Measurements from ENCODE around the gene FXR2. TPM values are rescaled to one million over a fixed set of nuclear protein-coding genes. Genes with fewer than 3 reads are reported as not detected.

Gene FXR2
- total RNA-seq, 2 donors from 2014 or later = 70.3 to 83.6 TPM

DNA sequence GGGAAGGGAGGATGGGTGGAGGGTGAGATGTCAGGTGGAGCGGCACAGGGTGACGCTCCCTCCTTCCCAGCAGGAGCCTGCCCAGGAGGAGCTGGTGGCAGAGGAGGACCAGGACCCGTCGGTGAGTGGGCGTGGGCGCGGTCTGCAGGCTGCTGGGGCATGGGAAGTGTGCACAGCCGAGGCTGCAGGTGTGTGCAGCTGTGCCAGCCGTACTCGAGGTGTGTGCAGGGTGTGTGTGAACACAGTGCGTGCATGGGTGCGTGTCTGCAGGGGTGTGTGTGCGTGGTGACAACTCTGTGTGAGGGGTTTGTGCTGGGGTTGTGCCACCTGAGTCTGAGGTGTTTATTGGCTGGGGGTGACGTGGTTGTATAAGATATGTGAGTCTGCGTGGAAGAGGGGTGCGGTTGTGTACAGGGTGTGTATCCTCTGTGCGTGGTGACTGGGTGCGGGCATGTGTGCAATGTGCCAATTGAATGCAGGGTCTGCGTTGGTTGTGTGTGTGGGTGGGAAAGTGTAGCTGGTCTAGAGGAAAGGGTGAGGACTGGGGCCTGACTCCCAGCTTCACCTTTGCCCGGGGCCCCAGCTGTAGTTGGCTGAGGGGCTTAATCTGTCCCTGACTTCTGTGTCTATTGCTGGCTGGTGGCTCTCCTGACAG, 65.2 kb downstream of the FXR2 start:
- peaks cover 0 to 22% of the 10 kb centered on the region in 2 donors for H3K4me1 ChIP-seq

DNA sequence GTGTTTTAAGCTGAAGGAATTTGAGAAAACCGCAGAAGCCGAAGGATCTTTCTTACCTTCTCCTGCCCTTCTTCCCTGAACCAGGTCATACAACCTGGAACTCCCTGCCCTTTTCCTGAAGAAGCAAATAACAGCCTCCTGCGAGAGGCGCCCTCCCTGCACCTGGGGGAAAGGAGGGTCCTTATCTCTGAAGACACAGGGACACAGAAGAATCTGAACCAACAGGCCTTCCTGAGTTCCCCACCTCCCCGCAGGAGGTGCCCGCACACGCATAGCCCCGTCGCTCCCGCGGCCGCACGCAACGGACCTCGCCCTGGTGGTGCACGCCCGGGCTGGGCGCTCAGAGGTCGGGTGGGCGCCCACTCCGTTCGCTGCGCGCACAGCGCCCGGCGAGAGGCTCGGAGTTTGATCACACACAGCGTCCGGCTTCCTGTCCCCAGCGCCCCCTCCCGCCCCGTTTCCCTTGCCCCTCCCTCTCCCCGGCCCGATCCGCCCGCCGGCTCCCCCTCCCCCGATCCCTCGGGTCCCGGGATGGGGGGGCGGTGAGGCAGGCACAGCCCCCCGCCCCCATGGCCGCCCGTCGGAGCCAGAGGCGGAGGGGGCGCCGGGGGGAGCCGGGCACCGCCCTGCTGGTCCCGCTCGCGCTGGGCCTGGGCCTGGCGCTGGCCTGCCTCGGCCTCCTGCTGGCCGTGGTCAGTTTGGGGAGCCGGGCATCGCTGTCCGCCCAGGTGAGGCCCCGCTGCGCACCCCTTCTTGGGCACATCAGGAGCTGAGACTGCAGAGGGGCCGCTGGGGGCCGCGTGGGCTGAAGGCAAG, 65.9 kb downstream of the FXR2 start, which contains the start of gene TNFSF12:
Gene TNFSF12, plus strand, starts transcription at position 474 of the 816 bp plus-strand sequence. Its CDS starts 96 bp downstream, at position 570.
- H3K9me3 ChIP-seq = no peaks in the 10 kb centered on the region
- peak within 1 kb of the TSS; percentile 80 to 95 for H3K27ac ChIP-seq
- DNase-seq (ENCODE audit: low spot score) = no peak
- H3K4me1 ChIP-seq = peaks cover 0 to 22% of the 10 kb centered on the region in 2 donors
- TF ChIP-seq, protein P1, sequence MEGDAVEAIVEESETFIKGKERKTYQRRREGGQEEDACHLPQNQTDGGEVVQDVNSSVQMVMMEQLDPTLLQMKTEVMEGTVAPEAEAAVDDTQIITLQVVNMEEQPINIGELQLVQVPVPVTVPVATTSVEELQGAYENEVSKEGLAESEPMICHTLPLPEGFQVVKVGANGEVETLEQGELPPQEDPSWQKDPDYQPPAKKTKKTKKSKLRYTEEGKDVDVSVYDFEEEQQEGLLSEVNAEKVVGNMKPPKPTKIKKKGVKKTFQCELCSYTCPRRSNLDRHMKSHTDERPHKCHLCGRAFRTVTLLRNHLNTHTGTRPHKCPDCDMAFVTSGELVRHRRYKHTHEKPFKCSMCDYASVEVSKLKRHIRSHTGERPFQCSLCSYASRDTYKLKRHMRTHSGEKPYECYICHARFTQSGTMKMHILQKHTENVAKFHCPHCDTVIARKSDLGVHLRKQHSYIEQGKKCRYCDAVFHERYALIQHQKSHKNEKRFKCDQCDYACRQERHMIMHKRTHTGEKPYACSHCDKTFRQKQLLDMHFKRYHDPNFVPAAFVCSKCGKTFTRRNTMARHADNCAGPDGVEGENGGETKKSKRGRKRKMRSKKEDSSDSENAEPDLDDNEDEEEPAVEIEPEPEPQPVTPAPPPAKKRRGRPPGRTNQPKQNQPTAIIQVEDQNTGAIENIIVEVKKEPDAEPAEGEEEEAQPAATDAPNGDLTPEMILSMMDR (IDR thresholded peaks at IDR 0.05) = peak in 1 of 2 donors; percentile 60
- H3K27me3 ChIP-seq = no peaks in the 10 kb centered on the region
- H3K36me3 ChIP-seq = no peaks in the 10 kb centered on the region
- peak within 1 kb of the TSS; percentile 54 to 61 for H3K4me3 ChIP-seq

More for the DNA sequence above, 65.2 kb downstream of the FXR2 start:
- no peak for DNase-seq (ENCODE audit: low spot score)
- H3K4me3 ChIP-seq = peak overlapping the region; percentile 54 to 61
- H3K27me3 ChIP-seq = no peaks in the 10 kb centered on the region
- TF ChIP-seq, protein P1 (IDR thresholded peaks at IDR 0.05) = no peak
- H3K9me3 ChIP-seq = no peaks in the 10 kb centered on the region
- peak overlapping the region; percentile 80 to 95 for H3K27ac ChIP-seq
- no peaks in the 10 kb centered on the region for H3K36me3 ChIP-seq

DNA sequence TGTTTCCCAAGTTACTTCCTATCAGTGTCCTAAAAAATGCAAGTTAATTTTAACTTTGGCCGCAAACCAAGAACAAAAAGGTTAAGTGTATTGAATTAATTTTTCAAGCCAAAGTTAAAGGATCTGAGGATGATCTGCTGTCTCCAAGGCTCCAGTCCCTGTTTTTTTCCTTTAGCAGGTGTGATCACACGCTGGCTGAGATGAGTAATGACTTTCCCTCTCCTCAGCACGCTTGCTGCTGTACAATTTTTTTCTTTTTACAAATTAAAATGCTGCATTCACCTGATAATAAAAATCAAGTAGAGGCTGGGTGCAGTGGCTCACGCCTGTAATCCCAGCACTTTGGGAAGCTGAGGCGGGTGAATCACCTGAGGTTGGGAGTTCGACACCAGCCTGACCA, 69.8 kb downstream of the FXR2 start:
- H3K27ac ChIP-seq = no peak overlapping the region

More for the DNA sequence above, 69.8 kb downstream of the FXR2 start:
- Histone ChIP-seq H3K4me1 (peaks cover 0 to 14% of the 10 kb centered on the region in 2 donors), H3K27me3 (no peaks in the 10 kb centered on the region), H3K36me3 (no peaks in the 10 kb centered on the region), H3K4me3 (no peak overlapping the region), H3K9me3 (no peaks in the 10 kb centered on the region)
- TF ChIP-seq, protein P1 (IDR thresholded peaks at IDR 0.05) = no peak
- no peak for DNase-seq (ENCODE audit: low spot score)

Other genes starting within 250 kb of the FXR2 start
- gene TNK1, start 233.8 kb downstream of the FXR2 start, total RNA-seq = 1 to 10 TPM; 4.1 to 4.8 TPM
- gene PLSCR3, start 220.4 kb downstream of the FXR2 start, total RNA-seq = 10 to 100 TPM; 17.2 to 21.6 TPM
- 10 to 100 TPM; 43.4 to 64.8 TPM for gene TMEM256, start 210.8 kb downstream of the FXR2 start, total RNA-seq
- 10 to 100 TPM in 1 of 2 donors, 1 to 10 TPM in 1; 6.3 to 12.2 TPM for gene NLGN2, start 207.1 kb downstream of the FXR2 start, total RNA-seq
- gene SPEM1, start 194.6 kb downstream of the FXR2 start, total RNA-seq = not detected
- gene SPEM2, start 189.3 kb downstream of the FXR2 start, total RNA-seq = not detected
- not detected for gene SPEM3, start 186.0 kb downstream of the FXR2 start, total RNA-seq
- 1 to 10 TPM; 3.7 to 5.6 TPM for gene TMEM102, start 179.5 kb downstream of the FXR2 start, total RNA-seq
- gene FGF11, start 175.4 kb downstream of the FXR2 start, total RNA-seq = 10 to 100 TPM; 18.6 to 20.9 TPM
- gene CHRNB1, start 169.8 kb downstream of the FXR2 start, total RNA-seq = 10 to 100 TPM; 15.8 to 19.0 TPM
- gene ZBTB4, start 135.3 kb downstream of the FXR2 start, total RNA-seq = 10 to 100 TPM; 50.5 to 67.3 TPM
- not detected for gene SLC35G6, start 133.5 kb downstream of the FXR2 start, total RNA-seq
- gene POLR2A, start 130.5 kb downstream of the FXR2 start, total RNA-seq = 10 to 100 TPM; 28.4 to 41.2 TPM
- gene TNFSF12, start 65.8 kb downstream of the FXR2 start, total RNA-seq = 10 to 100 TPM; 39.6 to 50.2 TPM
- gene TNFSF13, start 56.1 kb downstream of the FXR2 start, total RNA-seq = 10 to 100 TPM; 11.0 to 16.9 TPM
- gene SENP3, start 53.0 kb downstream of the FXR2 start, total RNA-seq = 10 to 100 TPM; 45.9 to 56.1 TPM
- 10 to 100 TPM; 16.2 to 54.2 TPM for gene CD68, start 35.3 kb downstream of the FXR2 start, total RNA-seq
- gene MPDU1, start 31.0 kb downstream of the FXR2 start, total RNA-seq = 10 to 100 TPM; 55.4 to 81.1 TPM
- 10 to 100 TPM in 1 of 2 donors, 1 to 10 TPM in 1; 5.6 to 11.5 TPM for gene SOX15, start 24.8 kb downstream of the FXR2 start, total RNA-seq
- gene SAT2, start 12.9 kb upstream of the FXR2 start, total RNA-seq = 10 to 100 TPM; 56.0 to 78.5 TPM
- under 1 TPM in 1 of 2 donors, not detected in 1; 0.39 TPM for gene SHBG, start 15.2 kb upstream of the FXR2 start, total RNA-seq
- 1 to 10 TPM; 1.2 to 2.2 TPM for gene ATP1B2, start 36.0 kb upstream of the FXR2 start, total RNA-seq
- gene TP53, start 72.6 kb upstream of the FXR2 start, total RNA-seq = 10 to 100 TPM; 12.9 to 20.1 TPM
- gene WRAP53, start 73.6 kb upstream of the FXR2 start, total RNA-seq = 1 to 10 TPM; 3.7 to 6.1 TPM
- gene EFNB3, start 90.3 kb upstream of the FXR2 start, total RNA-seq = 1 to 10 TPM; 2.1 to 5.9 TPM
- under 1 TPM in 1 of 2 donors, not detected in 1; 0.08 TPM for gene DNAH2, start 102.8 kb upstream of the FXR2 start, total RNA-seq
- gene KDM6B, start 219.3 kb upstream of the FXR2 start, total RNA-seq = 10 to 100 TPM; 11.0 to 11.1 TPM
- 10 to 100 TPM; 42.5 to 53.2 TPM for gene TMEM88, start 240.2 kb upstream of the FXR2 start, total RNA-seq
- 10 to 100 TPM; 77.1 to 85.0 TPM for gene NAA38, start 242.7 kb upstream of the FXR2 start, total RNA-seq
- 1 to 10 TPM; 5.1 to 6.8 TPM for gene CYB5D1, start 243.1 kb upstream of the FXR2 start, total RNA-seq

Measured in right atrium auricular region (tissue), 2 donors.